Measurements from ENCODE around the gene PSPH.
A peak's percentile ranks its signal among the peaks of the same experiment; 100 is the strongest.

- no peak for TF ChIP-seq POLR2A (IDR thresholded peaks at IDR 0.05)
- no peak for TF ChIP-seq CTCF (IDR thresholded peaks at IDR 0.05)
- TF ChIP-seq POLR2AphosphoS5 (IDR thresholded peaks at IDR 0.05): peak; percentile 31 to 56 (median 45)
Observed at GRCh38 chr7:56097700-56098099, 46.5 kb upstream of the PSPH start.
